ENCODE data around the gene OPN5.

Gene OPN5

DNA sequence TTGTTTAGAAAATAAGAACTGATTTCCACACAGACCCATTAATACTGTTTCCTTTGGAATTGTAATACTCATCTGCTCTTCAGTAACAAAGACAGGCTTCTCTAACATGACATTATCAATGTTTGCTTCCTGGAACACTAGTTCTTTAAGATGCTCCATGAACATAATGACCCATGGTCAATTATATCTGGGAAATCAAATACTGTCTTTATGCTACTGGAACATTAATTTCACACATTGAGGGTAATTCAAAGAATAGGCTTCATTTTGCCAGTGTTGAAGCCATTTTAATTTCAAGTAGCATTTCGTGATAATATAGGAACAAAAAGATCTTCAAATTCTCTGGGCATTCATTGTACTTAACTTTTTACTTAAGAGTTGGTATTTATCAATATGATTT is 80.9 kb downstream of the OPN5 start:
- TF ChIP-seq CTCF (IDR thresholded peaks at IDR 0.05; ENCODE audit: unreplicated experiment in 3 of 3), result no peak
- no peaks in the 10 kb centered on the region for H3K4me1 Mint-ChIP-seq
- H3K36me3 Mint-ChIP-seq (ENCODE audit: low read depth), result no peaks in the 10 kb centered on the region
- no peaks in the 10 kb centered on the region for H3K27me3 Mint-ChIP-seq (ENCODE audit: low read depth)
- no peaks in the 10 kb centered on the region for H3K9me3 Mint-ChIP-seq
- H3K27ac Mint-ChIP-seq, result no peak overlapping the region
- H3K4me3 Mint-ChIP-seq, result no peak overlapping the region

- no peak overlapping the region for H3K4me3 Mint-ChIP-seq
- no peak for TF ChIP-seq CTCF (IDR thresholded peaks at IDR 0.05; ENCODE audit: unreplicated experiment in 3 of 3)
- H3K4me1 Mint-ChIP-seq, result no peaks in the 10 kb centered on the region
- H3K9me3 Mint-ChIP-seq, result no peaks in the 10 kb centered on the region
- H3K27me3 Mint-ChIP-seq (ENCODE audit: low read depth), result no peaks in the 10 kb centered on the region
- H3K27ac Mint-ChIP-seq, result no peak overlapping the region
- no peaks in the 10 kb centered on the region for H3K36me3 Mint-ChIP-seq (ENCODE audit: low read depth)
Observed at GRCh38 chr6:47865206-47865605, 83.4 kb downstream of the OPN5 start.

GRCh38 chr6:47875593-47875992 is 93.8 kb downstream of the OPN5 start:
- H3K4me3 Mint-ChIP-seq, result no peak overlapping the region
- no peak overlapping the region for H3K27ac Mint-ChIP-seq
- H3K36me3 Mint-ChIP-seq (ENCODE audit: low read depth), result no peaks in the 10 kb centered on the region
- no peaks in the 10 kb centered on the region for H3K27me3 Mint-ChIP-seq (ENCODE audit: low read depth)
- no peak for TF ChIP-seq CTCF (IDR thresholded peaks at IDR 0.05; ENCODE audit: unreplicated experiment in 3 of 3)
- no peaks in the 10 kb centered on the region for H3K9me3 Mint-ChIP-seq
- no peaks in the 10 kb centered on the region for H3K4me1 Mint-ChIP-seq
